ENCODE data around the gene SLC34A3.
A peak's percentile ranks its signal among the peaks of the same experiment; 100 is the strongest.

The SLC34A3 gene

GRCh38 chr9:137195525-137196220 is 35.0 kb upstream of the SLC34A3 start:
- DNase-seq (ENCODE audit: low read depth in 3 of 3), result no peak

- no peak for DNase-seq (ENCODE audit: low read depth in 3 of 3)
These were observed 32.4 kb upstream of the SLC34A3 start for GRCh38 chr9:137198051-137198901.

GRCh38 chr9:137198902-137199283 is 31.8 kb upstream of the SLC34A3 start:
- no peak for DNase-seq (ENCODE audit: low read depth in 3 of 3)

GRCh38 chr9:137199411-137200121 is 31.1 kb upstream of the SLC34A3 start:
- no peak for DNase-seq (ENCODE audit: low read depth in 3 of 3)

GRCh38 chr9:137200311-137201204 is 30.1 kb upstream of the SLC34A3 start, which contains the start of gene TPRN:
Gene TPRN (minus strand): TSS chr9:137200741. CDS start chr9:137200711, 30 bp downstream.
- peak; percentile 89 to 98 (median 96) for DNase-seq (ENCODE audit: low read depth in 3 of 3)

- DNase-seq (ENCODE audit: low read depth in 3 of 3), result no peak
These were observed 29.4 kb upstream of the SLC34A3 start for GRCh38 chr9:137201205-137201868.

GRCh38 chr9:137202966-137203365 is 27.7 kb upstream of the SLC34A3 start:
- no peak for DNase-seq (ENCODE audit: low read depth in 3 of 3)

- DNase-seq (ENCODE audit: low read depth in 3 of 3), result no peak
These were observed 26.0 kb upstream of the SLC34A3 start for GRCh38 chr9:137204731-137205125.

GRCh38 chr9:137205126-137206069 is 25.3 kb upstream of the SLC34A3 start, which contains the start of the genes NDOR1 and TMEM203:
Gene NDOR1 (plus strand): TSS chr9:137205700. CDS start chr9:137205778, 78 bp downstream.
Gene TMEM203 (minus strand): TSS chr9:137205648. CDS start chr9:137205414, 234 bp downstream.
- peak; percentile 83 to 93 (median 84) for DNase-seq (ENCODE audit: low read depth in 3 of 3)

GRCh38 chr9:137206602-137207001 is 24.1 kb upstream of the SLC34A3 start:
- no peak for DNase-seq (ENCODE audit: low read depth in 3 of 3)

GRCh38 chr9:137211532-137211931 is 19.2 kb upstream of the SLC34A3 start:
- DNase-seq (ENCODE audit: low read depth in 3 of 3), result no peak

GRCh38 chr9:137212520-137212919 is 18.2 kb upstream of the SLC34A3 start:
- no peak for DNase-seq (ENCODE audit: low read depth in 3 of 3)

GRCh38 chr9:137213160-137214060 is 17.3 kb upstream of the SLC34A3 start:
- DNase-seq (ENCODE audit: low read depth in 3 of 3), result no peak

GRCh38 chr9:137214620-137215019 is 16.1 kb upstream of the SLC34A3 start:
- DNase-seq (ENCODE audit: low read depth in 3 of 3), result no peak

- no peak for DNase-seq (ENCODE audit: low read depth in 3 of 3)
These were observed 15.3 kb upstream of the SLC34A3 start for GRCh38 chr9:137215196-137215986.

- no peak for DNase-seq (ENCODE audit: low read depth in 3 of 3)
These were observed 14.3 kb upstream of the SLC34A3 start for GRCh38 chr9:137216188-137216965.
